8988T (cell line): ENCODE data around the gene ABCC1.
"Not testable (repeated sequence)": the region's sequence is repeated elsewhere in the genome, so short reads cannot be mapped to it uniquely, and the experiment has no call there.

Experiments used
- DNase-seq: peaks from one replicate; pipeline ENCODE4 v3.0.0; 2011

Gene ABCC1

GRCh38 chr16:15949210-15950160, at the start of gene ABCC1:
ABCC1 (plus strand) TSS chr16:15949616; CDS start chr16:15949752, 136 bp downstream.
- peak; percentile 69 for DNase-seq

- no peak for DNase-seq
Measured at GRCh38 chr16:15900357-15900756, 49.1 kb upstream of the ABCC1 start.

DNA sequence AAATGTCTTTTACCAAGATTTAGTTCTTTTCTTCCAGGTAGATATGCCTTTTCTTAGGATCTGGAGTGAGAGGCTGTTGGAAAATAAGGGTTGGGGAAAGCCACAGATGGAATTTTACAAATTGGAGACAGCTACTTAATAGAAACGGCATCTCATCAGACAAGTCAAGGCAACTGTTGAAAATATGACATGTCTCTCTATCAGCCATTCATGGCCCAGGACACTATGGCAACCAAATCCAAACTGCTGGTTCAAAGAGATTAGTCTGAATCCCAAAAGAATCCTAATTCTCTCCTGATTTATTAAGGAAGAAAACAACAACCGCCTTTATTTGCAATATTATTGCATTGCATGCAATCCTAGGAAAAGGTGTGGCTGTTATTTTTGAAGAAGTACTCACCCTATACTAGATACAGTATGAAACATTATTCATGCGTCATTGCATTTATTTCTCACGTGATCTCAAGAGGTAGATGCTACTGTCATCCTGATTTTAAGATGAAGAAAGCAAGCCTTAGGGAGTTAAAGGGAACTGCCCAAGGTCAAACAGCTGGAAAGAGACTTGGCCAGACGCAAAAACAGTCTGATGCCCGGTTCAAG, 48.4 kb upstream of the ABCC1 start:
- no peak for DNase-seq

- DNase-seq = no peak
Measured at GRCh38 chr16:15903960-15904359, 45.5 kb upstream of the ABCC1 start.

GRCh38 chr16:15906439-15906838, 43.0 kb upstream of the ABCC1 start:
- DNase-seq = no peak

GRCh38 chr16:15907863-15908478, 41.4 kb upstream of the ABCC1 start:
- no peak for DNase-seq

DNA sequence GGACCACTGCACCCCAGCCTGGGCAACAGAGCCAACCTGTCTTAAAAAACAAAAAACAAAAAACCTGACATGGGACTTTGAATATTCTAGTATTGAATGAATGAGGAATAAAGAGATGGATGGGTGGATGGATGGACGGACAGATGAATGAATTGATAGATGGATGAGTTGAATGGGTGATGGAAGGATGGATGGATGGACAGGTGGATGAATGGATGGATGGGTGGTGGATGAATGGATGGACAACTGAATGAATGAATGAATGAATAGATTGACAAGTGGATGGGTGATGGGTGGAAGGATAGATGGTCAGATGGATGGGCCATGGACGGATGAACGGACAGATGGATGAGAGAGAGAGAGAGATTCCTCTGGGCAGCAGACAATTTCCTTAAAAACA, 38.2 kb upstream of the ABCC1 start:
- no peak for DNase-seq

DNA sequence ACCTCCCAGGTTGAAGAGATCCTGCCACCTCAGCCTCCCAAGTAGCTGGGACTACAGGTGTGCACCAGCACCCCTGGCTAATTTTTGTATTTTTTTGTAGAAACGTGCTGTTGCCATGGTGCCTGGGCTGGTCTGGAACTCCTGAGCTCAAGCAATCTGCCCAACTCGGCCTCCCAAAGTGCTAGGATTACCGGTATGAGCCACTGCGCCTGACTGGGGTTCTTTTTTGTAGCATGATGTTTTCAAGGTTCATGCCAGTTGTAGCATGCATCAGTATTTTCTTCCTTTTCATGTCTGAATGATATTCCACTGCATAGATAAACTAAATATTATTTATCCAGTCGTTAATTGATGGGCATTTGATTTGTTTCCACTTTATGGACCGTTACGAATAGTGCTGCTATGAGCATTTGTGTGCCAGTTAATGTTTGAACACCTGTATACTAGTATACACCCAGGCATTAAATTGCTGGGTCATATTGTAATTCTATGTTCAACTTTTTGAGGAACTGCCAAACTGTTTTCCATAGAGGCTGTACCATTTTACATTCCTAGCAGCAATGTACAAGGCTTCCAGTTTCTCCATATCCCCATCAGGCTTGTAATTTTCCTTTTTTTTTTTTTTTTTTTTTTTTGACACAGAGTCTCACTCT, 36.2 kb upstream of the ABCC1 start:
- no peak for DNase-seq

DNA sequence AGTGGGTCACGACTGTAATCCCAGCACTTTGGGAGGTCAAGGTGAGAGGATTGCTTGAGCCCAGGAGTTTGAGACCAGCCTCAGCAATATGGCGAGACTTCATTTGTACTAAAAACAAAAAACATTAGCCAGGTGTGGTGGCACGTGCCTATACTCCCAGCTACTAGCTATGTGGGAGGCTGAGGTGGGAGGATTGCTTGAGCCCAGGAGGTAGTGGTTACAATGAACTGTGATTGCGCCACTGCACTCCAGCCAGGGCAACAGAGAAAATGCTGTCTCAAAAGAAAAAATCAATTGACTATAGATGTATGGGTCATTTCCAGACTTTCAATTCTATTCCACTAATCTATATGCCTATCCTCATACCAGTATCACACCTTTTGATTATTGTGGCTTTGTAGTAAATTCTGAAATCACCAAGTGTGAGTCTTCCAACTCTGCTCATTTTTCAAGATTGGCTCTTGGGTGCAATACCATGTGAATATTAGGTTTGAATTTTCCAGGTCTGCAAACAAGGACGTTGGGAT, 33.8 kb upstream of the ABCC1 start:
- DNase-seq = no peak

- no peak for DNase-seq
Measured at GRCh38 chr16:15916323-15916722, 33.1 kb upstream of the ABCC1 start.

DNA sequence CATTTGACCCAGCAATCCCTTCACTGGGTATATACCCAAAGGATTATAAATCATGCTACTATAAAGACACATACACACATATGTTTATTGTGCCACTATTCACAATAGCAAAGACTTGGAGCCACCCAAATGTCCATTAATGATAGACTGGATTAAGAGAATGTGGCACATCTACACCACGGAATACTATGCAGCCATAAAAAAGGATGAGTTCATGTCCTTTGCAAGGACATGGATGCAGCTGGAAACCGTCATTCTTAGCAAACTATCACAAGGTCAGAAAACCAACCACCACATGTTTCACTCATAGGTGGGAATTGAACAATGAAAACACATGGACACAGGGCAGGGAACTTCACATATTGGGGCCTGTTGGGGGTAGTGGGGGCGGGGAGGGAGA, 31.1 kb upstream of the ABCC1 start:
- DNase-seq = not testable (repeated sequence)

DNA sequence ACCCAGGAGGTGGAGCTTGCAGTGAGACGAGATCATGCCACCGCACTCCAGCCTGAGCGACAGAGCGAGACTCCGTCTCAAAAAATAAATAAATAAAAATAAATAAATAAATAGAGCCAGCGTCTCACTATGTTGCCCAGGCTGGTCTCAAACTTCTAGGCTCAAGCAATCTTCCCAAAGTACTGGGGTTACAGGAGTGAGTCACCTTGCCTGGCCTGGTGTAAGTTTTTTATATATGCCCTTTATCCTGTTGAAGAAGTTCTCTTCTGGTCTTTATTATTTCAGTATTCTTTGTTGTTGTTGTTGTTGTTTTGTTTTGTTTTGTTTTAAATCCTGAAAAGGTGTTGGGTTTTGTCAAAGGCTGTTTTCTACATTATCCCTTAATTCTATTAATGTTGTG, 30.1 kb upstream of the ABCC1 start:
- DNase-seq = no peak

- no peak for DNase-seq
Measured at GRCh38 chr16:15924996-15925395, 24.4 kb upstream of the ABCC1 start.

DNA sequence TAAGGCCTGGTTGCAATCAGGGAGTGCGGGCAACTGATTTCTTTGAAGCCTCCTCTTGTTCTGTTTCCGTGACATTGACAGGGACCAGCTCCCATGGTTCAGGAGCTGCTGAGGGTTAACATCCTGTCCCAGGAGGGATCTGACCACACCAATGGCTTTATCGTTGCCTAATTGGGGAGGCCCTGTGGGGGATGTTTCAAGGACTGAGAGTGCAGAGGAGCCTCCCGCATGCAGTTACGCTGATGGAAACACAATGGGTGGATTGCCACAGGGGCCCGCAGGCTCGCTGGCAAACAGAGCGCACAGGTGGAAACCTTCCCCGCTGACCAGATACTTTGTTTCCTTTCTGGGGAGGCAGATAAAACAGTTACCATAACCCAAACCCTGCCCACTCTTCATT, 23.8 kb upstream of the ABCC1 start:
- DNase-seq = no peak

- DNase-seq = no peak
Measured at GRCh38 chr16:15928261-15929104, 20.9 kb upstream of the ABCC1 start.

- DNase-seq = no peak
Measured at GRCh38 chr16:15932939-15933338, 16.5 kb upstream of the ABCC1 start.

DNA sequence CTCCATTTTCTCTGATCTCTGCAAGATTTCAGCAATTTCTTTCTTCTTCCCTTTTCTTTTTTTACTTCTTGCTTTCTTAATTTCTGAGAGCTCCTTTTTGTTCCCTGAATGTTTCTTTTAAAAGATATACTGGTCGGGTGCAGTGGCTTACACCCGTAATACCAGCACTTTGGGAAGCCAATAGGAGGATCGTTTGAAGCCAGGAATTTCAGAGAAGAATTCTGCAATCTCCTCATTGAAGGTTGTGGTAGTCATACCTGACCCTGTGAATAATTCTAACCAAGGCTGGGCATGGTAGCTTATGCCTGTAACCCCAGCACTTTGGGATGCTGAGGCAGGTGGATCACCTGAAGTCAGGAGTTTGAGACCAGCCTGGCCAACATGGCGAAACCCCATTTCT, 15.6 kb upstream of the ABCC1 start:
- no peak for DNase-seq

GRCh38 chr16:15934991-15935390, 14.4 kb upstream of the ABCC1 start:
- DNase-seq = no peak

DNA sequence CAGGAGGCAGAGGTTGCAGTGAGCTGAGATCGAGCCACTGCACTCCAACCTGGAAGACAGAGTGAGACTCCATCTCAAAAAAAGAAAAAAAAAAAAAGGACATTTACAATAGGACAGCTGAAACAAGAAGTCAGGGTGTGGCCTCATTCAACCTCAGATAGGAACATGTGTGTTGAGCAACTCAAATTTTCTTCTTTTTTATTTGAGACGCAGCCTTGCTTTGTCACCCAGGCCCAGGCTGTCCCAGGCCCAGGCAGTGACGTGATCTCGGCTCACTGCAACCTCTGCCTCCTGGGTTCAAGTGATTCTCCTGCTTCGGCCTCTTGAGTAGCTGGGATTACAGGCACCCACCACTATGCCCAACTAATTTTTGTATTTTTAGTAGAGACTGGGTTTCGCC, 12.6 kb upstream of the ABCC1 start:
- not testable (repeated sequence) for DNase-seq

GRCh38 chr16:15942931-15943690, 6.3 kb upstream of the ABCC1 start:
- no peak for DNase-seq
